Measurements from ENCODE around the gene MSMB. TPM values are rescaled to one million over a fixed set of nuclear protein-coding genes. Genes with fewer than 3 reads are reported as not detected.
"Not testable (repeated sequence)": the region's sequence is repeated elsewhere in the genome, so short reads cannot be mapped to it uniquely, and the experiment has no call there.

The MSMB gene
- total RNA-seq (not detected), polyA plus RNA-seq (not detected)

- intact Hi-C loops (cut with DNase I), result no loop called here
- 73 to 88% methylated on average over 7 of the region's 7 CpGs for WGBS, 2 donors
- peaks cover 0 to 2% (median 0%) of the 10 kb centered on the region in 3 donors for H3K27me3 ChIP-seq
- no peak for TF ChIP-seq POLR2AphosphoS5 (IDR thresholded peaks at IDR 0.05)
- TF ChIP-seq EP300 (IDR thresholded peaks at IDR 0.05), result no peak
- TF ChIP-seq CTCF (IDR thresholded peaks at IDR 0.05), result no peak
- no peak for TF ChIP-seq POLR2A (IDR thresholded peaks at IDR 0.05)
- H3K4me3 ChIP-seq, result no peak within 1 kb of the TSS
- no peaks in the 10 kb centered on the region for H3K9me3 ChIP-seq
- DNase-seq, result no peak
- no peak within 1 kb of the TSS for H3K27ac ChIP-seq
- H3K4me1 ChIP-seq, result no peaks in the 10 kb centered on the region
- no peaks in the 10 kb centered on the region for H3K36me3 ChIP-seq
Observed at GRCh38 chr10:46046261-46046660, at the start of gene MSMB. Gene MSMB, minus strand, starts transcription at chr10:46046269. Its CDS starts 32 bp downstream, at chr10:46046237.

GRCh38 chr10:46094931-46095750 is 49.1 kb upstream of the MSMB start:
- 78 to 87% methylated on average over 15 of the region's 15 CpGs for WGBS, 2 donors
- Histone ChIP-seq H3K9me3 (no peaks in the 10 kb centered on the region), H3K27me3 (no peaks in the 10 kb centered on the region), H3K36me3 (no peaks in the 10 kb centered on the region), H3K4me1 (peaks cover 0 to 15% (median 2%) of the 10 kb centered on the region in 4 donors), H3K4me3 (no peak overlapping the region), H3K27ac (no peak overlapping the region)
- TF ChIP-seq POLR2AphosphoS5 (IDR thresholded peaks at IDR 0.05), result no peak
- no peak for TF ChIP-seq EP300 (IDR thresholded peaks at IDR 0.05)
- TF ChIP-seq POLR2A (IDR thresholded peaks at IDR 0.05), result no peak
- intact Hi-C loops (cut with DNase I), result no loop called here
- DNase-seq, result no peak

- no peaks in the 10 kb centered on the region for H3K36me3 ChIP-seq
- WGBS, 2 donors, result 84 to 93% methylated on average over 6 of the region's 6 CpGs
- no peak overlapping the region for H3K27ac ChIP-seq
- H3K9me3 ChIP-seq, result no peaks in the 10 kb centered on the region
- no peak for DNase-seq
- no peak overlapping the region for H3K4me3 ChIP-seq
- no peaks in the 10 kb centered on the region for H3K27me3 ChIP-seq
- H3K4me1 ChIP-seq, result peaks cover 0 to 15% (median 2%) of the 10 kb centered on the region in 4 donors
- TF ChIP-seq CTCF (IDR thresholded peaks at IDR 0.05) (no peak), POLR2A (IDR thresholded peaks at IDR 0.05) (no peak), EP300 (IDR thresholded peaks at IDR 0.05) (no peak), POLR2AphosphoS5 (IDR thresholded peaks at IDR 0.05) (no peak)
- intact Hi-C loops (cut with DNase I), result no loop called here
Observed at GRCh38 chr10:46094197-46094500, 48.1 kb upstream of the MSMB start.

- H3K27ac ChIP-seq, DNase-seq: not testable (repeated sequence)
- WGBS, 2 donors, result 75 to 88% methylated on average over 9 of the region's 9 CpGs
Observed at GRCh38 chr10:46093316-46094196, 47.5 kb upstream of the MSMB start.

GRCh38 chr10:46092524-46093081 is 46.5 kb upstream of the MSMB start:
- Histone ChIP-seq H3K27me3 (no peaks in the 10 kb centered on the region), H3K9me3 (no peaks in the 10 kb centered on the region), H3K36me3 (no peaks in the 10 kb centered on the region), H3K4me3 (no peak overlapping the region), H3K27ac (no peak overlapping the region), H3K4me1 (peaks cover 0 to 15% (median 2%) of the 10 kb centered on the region in 4 donors)
- intact Hi-C loops (cut with DNase I), result no loop called here
- WGBS, 2 donors, result 31 to 47% methylated on average over 5 of the region's 5 CpGs
- no peak for DNase-seq
- TF ChIP-seq EP300 (IDR thresholded peaks at IDR 0.05) (no peak), CTCF (IDR thresholded peaks at IDR 0.05) (no peak), POLR2A (IDR thresholded peaks at IDR 0.05) (no peak), POLR2AphosphoS5 (IDR thresholded peaks at IDR 0.05) (no peak)

More at GRCh38 chr10:46093316-46094196, 47.5 kb upstream of the MSMB start:
- H3K9me3 ChIP-seq; H3K36me3 ChIP-seq; intact Hi-C loops (cut with DNase I); H3K4me3 ChIP-seq; H3K27me3 ChIP-seq: not testable (repeated sequence)
- peaks cover 0 to 15% (median 2%) of the 10 kb centered on the region in 4 donors for H3K4me1 ChIP-seq
